Urothelium cell line (cell line): ENCODE results near the gene BRAP.
"Not testable (repeated sequence)": the region's sequence is repeated elsewhere in the genome, so short reads cannot be mapped to it uniquely, and the experiment has no call there.

ENCODE experiments used
- DNase-seq: peaks from one replicate; pipeline ENCODE4 v3.0.0; 2011; ENCODE audit warnings: low spot score, mixed read lengths
- FAIRE-seq: peaks from 2 replicates; lab custom pipeline; 2011; peaks lifted over from hg19 to GRCh38; lab: Jason Lieb, UNC

Gene BRAP

DNA sequence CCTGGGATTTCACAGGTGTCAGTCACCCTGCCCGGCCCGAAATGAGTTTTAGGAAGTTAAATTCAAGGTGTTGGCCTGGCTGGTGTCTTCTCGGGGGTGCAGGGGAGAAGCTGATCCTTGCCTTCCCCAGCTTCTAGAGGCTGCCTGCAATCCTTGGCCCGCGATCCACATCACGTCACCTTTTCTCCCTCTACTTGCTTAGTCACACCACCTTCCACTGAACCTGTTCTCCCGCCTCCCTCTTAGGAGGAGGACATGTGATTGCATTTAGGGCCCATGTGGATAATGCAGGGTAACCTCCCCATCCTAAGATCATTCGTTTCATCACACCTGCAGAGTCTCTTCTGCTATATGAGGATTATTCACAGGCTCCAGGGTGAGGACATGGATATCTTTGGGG, 61.2 kb downstream of the BRAP start:
- DNase-seq, result no peak
- FAIRE-seq, result no peak

GRCh38 chr12:111617841-111618240, 67.9 kb downstream of the BRAP start:
- not testable (repeated sequence) for FAIRE-seq, DNase-seq

- FAIRE-seq, result no peak
- no peak for DNase-seq
Observed at GRCh38 chr12:111616177-111616623, 69.6 kb downstream of the BRAP start.

- FAIRE-seq (no peak), DNase-seq (no peak)
Observed at GRCh38 chr12:111607239-111607638, 78.5 kb downstream of the BRAP start.

DNA sequence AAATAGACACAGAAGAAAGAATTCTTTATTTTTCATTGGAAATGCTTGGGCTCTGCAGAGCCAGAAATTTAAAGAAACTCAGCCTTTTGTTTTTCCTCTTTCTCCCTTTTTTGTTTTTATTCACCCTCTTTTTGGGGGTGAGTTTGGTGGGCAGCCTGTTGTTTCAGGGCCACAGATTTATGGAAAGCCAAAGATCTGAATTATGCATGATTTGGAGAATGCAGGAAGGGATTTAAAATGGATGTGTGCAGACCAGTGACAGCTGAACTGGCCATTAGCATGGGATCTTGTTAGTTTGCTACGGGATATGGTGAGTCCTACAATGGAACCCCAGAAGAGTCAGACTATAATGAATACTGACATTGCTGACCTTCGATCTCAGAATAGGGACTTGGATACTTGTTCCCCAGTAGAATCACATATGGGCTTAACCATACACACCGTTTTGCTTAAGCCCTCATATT, 79.0 kb downstream of the BRAP start:
- no peak for FAIRE-seq

GRCh38 chr12:111605911-111606766, 79.6 kb downstream of the BRAP start:
- DNase-seq (no peak), FAIRE-seq (no peak)

More for the DNA sequence above, 79.0 kb downstream of the BRAP start:
- no peak for DNase-seq

DNA sequence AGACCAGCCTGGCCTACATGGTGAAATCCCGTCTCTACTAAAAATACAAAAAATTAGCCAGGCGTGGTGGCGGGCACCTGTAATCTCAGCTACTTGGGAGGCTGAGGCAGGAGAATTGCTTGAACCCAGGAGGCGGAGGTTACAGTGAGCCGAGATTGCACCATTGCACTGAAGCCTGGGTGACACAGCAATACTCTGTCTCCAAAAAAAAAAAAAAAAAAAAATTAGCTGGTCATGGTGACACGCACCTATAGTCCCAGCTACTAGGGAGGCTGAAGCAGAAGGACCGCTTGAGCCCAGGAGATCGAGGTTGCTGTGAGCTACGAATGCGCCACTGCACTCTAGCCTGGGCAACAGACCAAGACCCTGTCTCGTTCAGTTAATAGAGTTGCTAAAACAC, 82.9 kb downstream of the BRAP start:
- not testable (repeated sequence) for FAIRE-seq, DNase-seq

DNA sequence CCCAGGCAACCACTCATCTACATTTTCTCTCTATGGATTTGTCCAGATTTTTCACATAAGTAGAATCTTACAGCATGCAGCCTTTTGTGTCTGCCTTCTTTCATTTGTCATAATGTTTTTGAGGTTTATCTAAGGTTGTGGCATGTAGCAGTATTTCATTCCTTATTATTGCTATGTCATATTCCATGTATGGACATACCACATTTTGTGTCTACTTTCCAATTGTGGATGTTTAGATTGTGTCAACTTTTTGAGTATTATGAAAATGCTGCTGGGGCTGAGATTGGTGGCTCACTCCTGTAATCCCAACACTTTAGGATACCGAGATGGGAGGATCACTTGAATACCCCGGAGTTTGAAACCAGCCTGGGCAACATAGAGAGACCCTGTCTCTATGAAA, 83.4 kb downstream of the BRAP start:
- no peak for FAIRE-seq
- no peak for DNase-seq

- not testable (repeated sequence) for FAIRE-seq, DNase-seq
Observed at GRCh38 chr12:111600986-111601385, 84.8 kb downstream of the BRAP start.

DNA sequence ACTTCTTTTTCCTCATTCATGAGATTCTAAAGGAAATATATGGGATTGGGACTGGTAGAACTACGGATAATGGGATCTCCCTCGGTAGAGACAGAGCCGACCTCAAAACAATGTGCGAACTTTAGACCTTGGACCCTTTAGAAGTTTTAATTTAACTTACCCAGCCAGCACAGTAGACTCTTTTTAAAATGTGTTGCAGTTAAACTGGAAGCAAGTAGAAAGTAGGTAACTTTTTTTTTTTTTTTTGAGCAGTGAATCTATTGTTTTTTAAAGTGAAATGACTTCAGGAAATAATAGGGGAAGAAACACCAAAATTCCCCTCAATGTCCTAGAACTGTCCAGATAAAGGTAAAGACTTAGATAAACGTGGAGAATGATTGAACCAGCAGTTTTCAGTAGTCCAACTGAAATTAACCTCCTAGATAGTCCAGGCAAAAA, 85.5 kb downstream of the BRAP start:
- DNase-seq, result no peak

GRCh38 chr12:111599453-111600204, 86.1 kb downstream of the BRAP start:
- peak; percentile 23 for FAIRE-seq

More for the DNA sequence above, 85.5 kb downstream of the BRAP start:
- no peak for FAIRE-seq

GRCh38 chr12:111598637-111599452, 86.9 kb downstream of the BRAP start, which contains the start of gene ATXN2:
Gene ATXN2 (minus strand): TSS chr12:111599315. CDS start chr12:111599034, 281 bp downstream.
- no peak for FAIRE-seq
- DNase-seq, result peak; percentile 84

More at GRCh38 chr12:111599453-111600204, 86.1 kb downstream of the BRAP start:
- DNase-seq, result peak; percentile 96

- FAIRE-seq (no peak), DNase-seq (peak; percentile 35)
Observed at GRCh38 chr12:111597831-111598636, 87.7 kb downstream of the BRAP start.

GRCh38 chr12:111596985-111597830, 88.5 kb downstream of the BRAP start:
- DNase-seq, result peak; percentile 38
- FAIRE-seq, result no peak

DNA sequence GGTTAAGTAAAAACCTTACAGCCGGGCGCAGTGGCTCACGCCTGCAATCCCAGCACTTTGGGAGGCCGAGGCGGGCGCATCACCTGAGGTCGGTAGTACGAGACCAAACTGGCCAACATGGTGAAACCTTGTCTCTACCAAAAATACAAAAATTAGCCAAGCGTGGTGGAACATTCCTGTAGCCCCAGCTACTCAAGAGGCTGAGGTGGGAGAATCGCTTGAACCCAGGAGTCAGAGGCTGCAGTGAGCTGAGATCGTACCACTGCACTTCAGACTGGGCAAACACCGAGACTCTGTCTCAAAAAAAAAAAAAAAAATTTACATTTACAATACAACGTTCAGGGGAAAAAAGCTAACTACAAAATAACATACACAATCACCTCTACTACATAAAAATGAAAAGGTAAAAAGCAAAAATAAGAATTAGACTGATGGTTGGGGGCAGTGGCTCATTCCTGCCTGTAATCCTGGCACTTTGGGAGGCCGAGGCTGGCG, 90.4 kb downstream of the BRAP start:
- not testable (repeated sequence) for DNase-seq, FAIRE-seq
